Stimulated activated CD4-positive, alpha-beta T cell treated with anti-CD3 and anti-CD28 coated beads, Interleukin-4, amount 100 ng/mL, for 4 hours (primary cell): Measurements from ENCODE around the gene IQCE.
"Not testable (repeated sequence)": the region's sequence is repeated elsewhere in the genome, so short reads cannot be mapped to it uniquely, and the experiment has no call there.

Experiments used
- DNase-seq, 2 experiments: peaks; one replicate each; pipeline ENCODE4 v3.0.0-alpha.2; 2020

IQCE gene

GRCh38 chr7:2554661-2555111, 4.1 kb upstream of the IQCE start:
- DNase-seq, result no peak

GRCh38 chr7:2555121-2556052, 3.4 kb upstream of the IQCE start, which contains the start of gene BRAT1:
TSS of gene BRAT1 (minus strand) at chr7:2555524. CDS start at chr7:2554431, 1,093 bp downstream.
- DNase-seq, result peak; percentile 90 to 96

DNA sequence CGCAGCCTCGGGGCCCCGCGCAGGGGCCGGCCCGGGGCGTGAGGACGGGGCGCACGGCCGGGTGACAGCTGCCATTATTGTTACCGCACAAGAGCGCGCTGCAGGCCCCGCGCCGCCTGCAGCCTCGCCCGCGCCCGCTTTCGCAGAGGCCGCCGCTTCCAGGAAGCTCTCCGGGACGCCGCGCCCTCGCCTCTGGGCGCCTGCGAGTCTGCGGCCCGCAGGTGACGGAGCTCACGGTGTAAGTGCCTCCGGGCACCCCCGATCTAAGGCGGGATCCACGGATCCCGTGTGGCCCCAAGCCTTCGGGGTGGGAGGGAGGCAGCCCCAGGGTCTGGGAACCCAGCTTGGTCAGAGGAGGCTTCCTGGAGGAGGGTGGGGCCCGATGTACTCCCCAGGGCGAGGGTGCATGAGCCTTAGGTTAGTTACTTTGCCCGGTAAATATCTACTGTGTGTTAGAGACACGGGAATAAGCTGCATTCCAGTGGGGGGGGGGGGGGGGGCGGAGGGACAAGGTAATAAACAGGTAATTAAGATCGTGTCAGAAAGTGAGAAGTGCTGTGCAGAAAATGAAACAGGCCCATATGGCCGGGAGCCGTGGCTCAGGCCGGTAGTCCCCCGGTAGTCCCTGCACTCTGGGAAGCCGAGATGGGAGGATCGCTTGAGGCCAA, 638 bp downstream of the IQCE start:
- DNase-seq, result peak in 1 of 2 experiments; percentile 34

DNA sequence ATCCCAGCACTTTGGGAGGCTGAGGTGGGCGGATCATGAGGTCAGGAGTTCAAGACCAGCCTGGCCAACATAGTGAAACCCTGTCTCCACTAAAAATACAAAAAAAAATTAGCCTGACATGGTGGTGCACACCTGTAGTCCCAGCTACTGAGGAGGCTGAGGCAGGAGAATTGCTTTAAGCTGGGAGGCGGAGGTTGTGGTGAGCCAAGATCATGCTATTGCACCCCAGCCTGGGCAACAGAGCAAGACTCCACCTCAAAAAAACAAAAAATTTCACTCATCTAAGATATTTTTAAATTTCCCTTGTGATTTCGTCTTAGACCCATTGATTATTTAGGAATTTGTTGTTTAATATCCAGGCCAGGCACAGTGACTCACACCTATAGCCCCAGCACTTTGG, 5.2 kb downstream of the IQCE start:
- DNase-seq, result not testable (repeated sequence)

- no peak for DNase-seq
These were observed 6.3 kb downstream of the IQCE start for GRCh38 chr7:2564970-2565540.

GRCh38 chr7:2566348-2566889, 7.6 kb downstream of the IQCE start:
- DNase-seq, result no peak

- no peak for DNase-seq
These were observed 8.3 kb downstream of the IQCE start for GRCh38 chr7:2566890-2567678.

GRCh38 chr7:2567679-2568278, 9.0 kb downstream of the IQCE start:
- DNase-seq, result no peak

DNA sequence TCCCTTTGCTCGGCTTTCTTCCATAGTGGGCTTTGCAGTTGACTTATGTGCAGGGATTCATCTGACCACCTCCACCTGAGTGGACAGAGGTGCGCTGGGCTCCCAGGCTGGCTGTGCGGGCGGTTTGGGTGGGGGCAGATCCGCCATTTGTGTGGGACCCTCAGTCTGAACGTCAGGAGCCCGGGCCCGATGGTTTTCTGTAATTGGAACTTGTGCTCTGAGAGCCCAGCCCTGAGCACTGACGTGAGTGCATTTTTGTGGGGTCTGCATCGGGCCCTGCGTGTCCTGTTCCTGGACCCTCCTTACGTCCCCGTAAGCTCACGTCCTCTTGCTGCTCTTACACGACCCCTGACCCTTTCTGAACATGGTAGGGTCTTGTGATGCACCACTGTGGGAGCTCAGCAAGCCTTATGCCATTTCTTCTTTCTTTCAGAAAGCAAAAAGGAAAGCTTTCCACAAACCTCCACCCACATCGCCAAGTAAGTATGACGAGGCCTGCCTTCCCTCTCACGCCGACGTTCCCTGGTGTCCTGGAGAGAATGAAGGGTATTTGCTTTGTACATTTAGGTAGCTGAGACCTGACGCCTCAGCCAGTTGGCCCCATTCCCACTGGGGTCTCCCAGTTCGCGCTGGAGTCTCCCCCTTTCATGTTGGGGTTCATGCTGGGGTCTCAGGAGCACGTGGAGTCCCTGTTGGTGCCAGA, 9.9 kb downstream of the IQCE start:
- no peak for DNase-seq

DNA sequence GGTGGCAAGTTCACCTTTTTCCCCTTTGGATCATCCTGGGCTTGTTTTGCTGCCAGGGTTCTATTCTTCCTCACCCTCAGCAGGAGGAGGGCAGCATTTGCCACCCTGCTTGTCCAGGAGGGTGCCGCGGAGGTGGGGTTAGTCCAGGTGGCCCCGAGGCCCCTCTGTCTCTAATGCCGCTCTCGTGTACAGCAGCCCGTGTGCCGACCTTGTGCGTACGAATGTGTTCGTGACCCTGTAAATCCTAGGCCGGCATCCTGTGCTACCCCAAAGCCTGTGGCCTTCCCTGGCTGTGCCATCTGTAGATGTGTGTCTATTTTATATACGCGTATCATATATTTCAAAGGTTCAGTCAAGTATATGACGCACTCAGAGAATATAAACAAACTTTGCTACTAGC, 10.6 kb downstream of the IQCE start:
- DNase-seq, result no peak

GRCh38 chr7:2570021-2570420, 11.2 kb downstream of the IQCE start:
- no peak for DNase-seq

DNA sequence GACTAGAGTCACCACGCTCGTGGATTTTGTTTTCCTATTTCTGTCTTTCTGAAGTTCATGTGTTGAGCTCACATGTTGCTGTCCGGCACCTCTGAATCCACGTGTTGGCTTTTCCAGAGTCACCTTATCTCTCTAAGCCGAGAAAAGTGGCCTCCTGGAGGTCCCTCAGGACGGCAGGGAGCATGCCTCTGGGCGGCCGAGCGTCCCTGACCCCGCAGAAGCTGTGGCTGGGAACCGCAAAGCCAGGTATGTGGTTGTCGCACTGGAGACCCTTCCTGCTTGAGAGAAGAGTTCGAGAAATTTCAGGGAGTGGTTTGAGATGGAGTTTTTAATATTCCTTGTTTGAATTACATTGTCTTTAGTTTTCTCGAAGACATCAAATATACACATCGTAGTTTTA, 12.6 kb downstream of the IQCE start:
- no peak for DNase-seq

- peak in 1 of 2 experiments; percentile 45 for DNase-seq
These were observed 13.5 kb downstream of the IQCE start for GRCh38 chr7:2572101-2572842.

GRCh38 chr7:2573761-2574160, 15.0 kb downstream of the IQCE start:
- DNase-seq, result no peak

GRCh38 chr7:2575046-2575732, 16.4 kb downstream of the IQCE start:
- DNase-seq, result no peak

DNA sequence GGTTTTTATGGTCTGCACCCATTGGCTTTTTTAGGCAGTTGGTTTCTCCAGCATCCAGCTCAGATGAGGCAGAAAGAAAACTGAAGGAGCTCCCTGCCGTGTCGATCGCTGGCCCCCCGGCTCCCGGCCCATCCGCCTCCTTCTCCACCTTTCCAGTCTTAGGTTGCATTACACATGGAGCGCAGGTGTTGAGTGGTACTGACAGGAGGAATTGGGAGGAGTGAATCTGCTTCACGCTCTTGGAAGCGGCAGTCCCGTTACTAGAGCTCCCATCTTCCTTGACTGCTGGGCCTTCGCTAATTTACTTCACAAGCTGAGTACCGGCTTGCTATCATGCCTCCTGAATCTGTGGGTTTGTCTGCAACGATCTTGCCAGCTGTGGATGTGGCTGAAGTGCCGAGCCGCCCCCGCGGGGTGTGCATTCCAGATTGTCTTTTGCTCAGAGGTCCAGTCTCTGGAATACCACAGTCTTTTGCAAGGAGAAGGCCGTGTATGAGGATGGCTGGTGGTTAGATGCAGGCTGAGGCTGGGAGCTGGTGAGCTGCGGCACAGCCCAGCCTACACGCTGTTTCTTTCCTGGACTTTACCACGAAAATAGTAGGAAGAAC, 17.1 kb downstream of the IQCE start:
- DNase-seq, result no peak

GRCh38 chr7:2576742-2577491, 18.1 kb downstream of the IQCE start:
- no peak for DNase-seq

DNA sequence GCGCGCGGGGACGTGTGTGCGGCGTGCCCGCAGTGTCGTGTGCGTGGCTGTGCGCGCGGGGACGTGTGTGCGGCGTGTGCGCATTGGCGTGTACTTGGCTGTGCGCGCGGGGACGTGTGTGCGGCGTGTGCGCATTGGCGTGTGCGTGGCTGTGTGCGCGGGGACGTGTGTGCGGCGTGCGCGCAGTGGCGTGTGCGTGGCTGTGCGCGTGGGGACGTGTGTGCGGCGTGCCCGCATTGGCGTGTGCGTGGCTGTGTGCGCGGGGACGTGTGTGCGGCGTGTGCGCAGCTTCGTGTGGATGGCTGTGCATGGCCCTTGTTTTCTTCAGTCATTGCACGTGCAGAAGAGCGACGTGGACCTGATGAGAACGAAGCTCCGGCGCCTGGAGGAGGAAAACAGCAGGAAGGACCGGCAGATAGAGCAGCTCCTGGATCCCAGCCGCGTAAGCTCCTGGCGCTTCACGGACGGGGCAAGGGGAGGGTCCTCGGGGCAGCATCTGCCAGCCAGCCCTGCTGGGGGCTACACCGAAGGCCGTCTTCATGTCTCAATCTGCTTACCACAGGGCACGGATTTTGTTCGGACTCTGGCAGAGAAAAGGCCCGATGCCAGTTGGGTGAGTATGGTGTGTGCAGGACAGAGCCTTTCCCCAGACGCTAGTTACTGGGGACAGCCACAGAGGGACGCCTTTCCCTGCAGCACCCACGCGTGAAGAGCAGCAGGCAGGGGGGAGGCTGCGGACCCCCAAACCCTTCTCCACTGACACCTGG, 19.3 kb downstream of the IQCE start:
- no peak for DNase-seq
